ENCODE results near the gene COQ7. TPM values are rescaled to one million over a fixed set of nuclear protein-coding genes. Genes with fewer than 3 reads are reported as not detected.

The COQ7 gene
- total RNA-seq, 1 donor from 2014 or later = 14.0 TPM

GRCh38 chr16:19093631-19094541, 26.5 kb downstream of the COQ7 start:
- H4K20me1 ChIP-seq (ENCODE audit: insufficient read depth, low read length) = no peaks in the 10 kb centered on the region
- TF ChIP-seq EZH2 (IDR thresholded peaks at IDR 0.05; ENCODE audit: insufficient read depth, low read length) (no peak), CTCF (IDR thresholded peaks at IDR 0.05; ENCODE audit: insufficient read depth, low read depth, low read length) (no peak)
- H3K9me3 ChIP-seq (ENCODE audit: insufficient read depth, low read depth, low read length) = no peaks in the 10 kb centered on the region
- H3K9me3 Mint-ChIP-seq (ENCODE audit: unreplicated experiment) = peaks cover 9% of the 10 kb centered on the region
- no peaks in the 10 kb centered on the region for H3K27me3 ChIP-seq (ENCODE audit: insufficient read depth, low read length)
- no peak overlapping the region for H3K4me3 Mint-ChIP-seq (ENCODE audit: unreplicated experiment)
- no peak overlapping the region for H3K9ac ChIP-seq (ENCODE audit: low read length)
- H3K4me2 ChIP-seq (ENCODE audit: low read length) = no peak overlapping the region
- H3K79me2 ChIP-seq (ENCODE audit: insufficient read depth, low read length) = no peaks in the 10 kb centered on the region
- no peak for FAIRE-seq
- no peak overlapping the region for H3K27ac ChIP-seq (ENCODE audit: low read depth, low read length)
- H3K27ac Mint-ChIP-seq (ENCODE audit: unreplicated experiment) = no peak overlapping the region
- no peak for DNase-seq (ENCODE audit: low read depth)
- no peaks in the 10 kb centered on the region for H3K27me3 Mint-ChIP-seq (ENCODE audit: low read depth, unreplicated experiment)
- H3K4me3 ChIP-seq (ENCODE audit: insufficient read depth, low read depth, low read length) = no peak overlapping the region
- H3K4me1 Mint-ChIP-seq (ENCODE audit: low read depth, unreplicated experiment) = no peaks in the 10 kb centered on the region
- peaks cover 1% of the 10 kb centered on the region for H3K36me3 Mint-ChIP-seq (ENCODE audit: low read depth, unreplicated experiment)
- no peaks in the 10 kb centered on the region for H3K36me3 ChIP-seq (ENCODE audit: insufficient read depth, low read length)
- no peak overlapping the region for H2AFZ ChIP-seq (ENCODE audit: low read depth, low read length)
- H3K4me1 ChIP-seq (ENCODE audit: insufficient read depth, low read length) = peaks cover 10% of the 10 kb centered on the region

- Histone ChIP-seq H3K4me3 (ENCODE audit: insufficient read depth, low read depth, low read length) (no peak overlapping the region), H3K36me3 (ENCODE audit: insufficient read depth, low read length) (no peaks in the 10 kb centered on the region), H3K9me3 (ENCODE audit: insufficient read depth, low read depth, low read length) (no peaks in the 10 kb centered on the region), H3K79me2 (ENCODE audit: insufficient read depth, low read length) (no peaks in the 10 kb centered on the region), H3K4me1 (ENCODE audit: insufficient read depth, low read length) (peaks cover 10% of the 10 kb centered on the region), H2AFZ (ENCODE audit: low read depth, low read length) (no peak overlapping the region), H3K27me3 (ENCODE audit: insufficient read depth, low read length) (no peaks in the 10 kb centered on the region), H3K27ac (ENCODE audit: low read depth, low read length) (no peak overlapping the region), H3K4me2 (ENCODE audit: low read length) (no peak overlapping the region), H3K9ac (ENCODE audit: low read length) (no peak overlapping the region), H4K20me1 (ENCODE audit: insufficient read depth, low read length) (no peaks in the 10 kb centered on the region)
- no peaks in the 10 kb centered on the region for H3K27me3 Mint-ChIP-seq (ENCODE audit: low read depth, unreplicated experiment)
- H3K36me3 Mint-ChIP-seq (ENCODE audit: low read depth, unreplicated experiment) = peaks cover 1% of the 10 kb centered on the region
- FAIRE-seq (no peak), DNase-seq (ENCODE audit: low read depth) (no peak)
- TF ChIP-seq EZH2 (IDR thresholded peaks at IDR 0.05; ENCODE audit: insufficient read depth, low read length) (no peak), CTCF (IDR thresholded peaks at IDR 0.05; ENCODE audit: insufficient read depth, low read depth, low read length) (no peak)
- H3K9me3 Mint-ChIP-seq (ENCODE audit: unreplicated experiment) = peaks cover 9% of the 10 kb centered on the region
- H3K4me1 Mint-ChIP-seq (ENCODE audit: low read depth, unreplicated experiment) = no peaks in the 10 kb centered on the region
- H3K27ac Mint-ChIP-seq (ENCODE audit: unreplicated experiment) = no peak overlapping the region
- H3K4me3 Mint-ChIP-seq (ENCODE audit: unreplicated experiment) = no peak overlapping the region
These were observed 27.3 kb downstream of the COQ7 start for GRCh38 chr16:19094542-19095365.
